Measurements from ENCODE around the gene GLE1.
"Not testable (repeated sequence)": the region's sequence is repeated elsewhere in the genome, so short reads cannot be mapped to it uniquely, and the experiment has no call there.

Gene GLE1

DNA sequence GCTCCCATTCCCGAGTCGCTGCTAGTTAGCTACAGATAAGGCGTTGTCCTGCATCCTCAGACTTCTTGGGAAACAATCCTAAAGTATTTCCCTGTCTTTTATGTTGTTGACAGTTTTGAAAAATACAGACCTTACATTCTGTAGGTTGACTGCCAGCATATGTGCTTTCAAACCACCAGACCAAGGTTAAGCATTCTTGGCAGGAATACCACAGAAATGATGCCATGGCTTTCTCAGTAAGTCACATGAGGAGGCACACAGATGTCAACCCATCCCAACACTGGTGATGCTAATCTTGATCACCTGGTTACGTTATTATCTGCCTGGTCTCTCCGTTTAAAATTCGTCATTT lies 871 bp downstream of the GLE1 start:
- ATAC-seq, result peak; percentile 18
- no peak for TF ChIP-seq CSRNP3 (CRISPR knock-in tag; IDR thresholded peaks at IDR 0.05)
- TF ChIP-seq ZNF565 (CRISPR knock-in tag; conservative IDR thresholded peaks at IDR 0.05; ENCODE audit: low read depth), result no peak
- TF ChIP-seq ZC3H10 (CRISPR knock-in tag; IDR thresholded peaks at IDR 0.05), result no peak
- TF ChIP-seq ZNF70 (CRISPR knock-in tag; IDR thresholded peaks at IDR 0.05), result no peak
- TF ChIP-seq ZFP3 (CRISPR knock-in tag; IDR thresholded peaks at IDR 0.05), result no peak
- TF ChIP-seq CSDC2 (CRISPR knock-in tag; IDR thresholded peaks at IDR 0.05), result no peak
- no peak for TF ChIP-seq ZFP30 (CRISPR knock-in tag; IDR thresholded peaks at IDR 0.05)
- TF ChIP-seq ISL1 (CRISPR knock-in tag; IDR thresholded peaks at IDR 0.05), result no peak
- no peak for TF ChIP-seq TOX (CRISPR knock-in tag; IDR thresholded peaks at IDR 0.05; ENCODE audit: borderline replicate concordance)
- TF ChIP-seq RARB (CRISPR knock-in tag; IDR thresholded peaks at IDR 0.05), result no peak
- TF ChIP-seq, protein P1, sequence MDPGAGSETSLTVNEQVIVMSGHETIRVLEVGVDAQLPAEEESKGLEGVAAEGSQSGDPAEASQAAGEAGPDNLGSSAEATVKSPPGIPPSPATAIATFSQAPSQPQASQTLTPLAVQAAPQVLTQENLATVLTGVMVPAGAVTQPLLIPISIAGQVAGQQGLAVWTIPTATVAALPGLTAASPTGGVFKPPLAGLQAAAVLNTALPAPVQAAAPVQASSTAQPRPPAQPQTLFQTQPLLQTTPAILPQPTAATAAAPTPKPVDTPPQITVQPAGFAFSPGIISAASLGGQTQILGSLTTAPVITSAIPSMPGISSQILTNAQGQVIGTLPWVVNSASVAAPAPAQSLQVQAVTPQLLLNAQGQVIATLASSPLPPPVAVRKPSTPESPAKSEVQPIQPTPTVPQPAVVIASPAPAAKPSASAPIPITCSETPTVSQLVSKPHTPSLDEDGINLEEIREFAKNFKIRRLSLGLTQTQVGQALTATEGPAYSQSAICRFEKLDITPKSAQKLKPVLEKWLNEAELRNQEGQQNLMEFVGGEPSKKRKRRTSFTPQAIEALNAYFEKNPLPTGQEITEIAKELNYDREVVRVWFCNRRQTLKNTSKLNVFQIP (CRISPR knock-in tag; IDR thresholded peaks at IDR 0.05; ENCODE audit: borderline replicate concordance, low read depth), result no peak
- no peak for TF ChIP-seq OSR1 (CRISPR knock-in tag; IDR thresholded peaks at IDR 0.05)
- TF ChIP-seq CREB5 (CRISPR knock-in tag; IDR thresholded peaks at IDR 0.05; ENCODE audit: low read depth), result no peak

DNA sequence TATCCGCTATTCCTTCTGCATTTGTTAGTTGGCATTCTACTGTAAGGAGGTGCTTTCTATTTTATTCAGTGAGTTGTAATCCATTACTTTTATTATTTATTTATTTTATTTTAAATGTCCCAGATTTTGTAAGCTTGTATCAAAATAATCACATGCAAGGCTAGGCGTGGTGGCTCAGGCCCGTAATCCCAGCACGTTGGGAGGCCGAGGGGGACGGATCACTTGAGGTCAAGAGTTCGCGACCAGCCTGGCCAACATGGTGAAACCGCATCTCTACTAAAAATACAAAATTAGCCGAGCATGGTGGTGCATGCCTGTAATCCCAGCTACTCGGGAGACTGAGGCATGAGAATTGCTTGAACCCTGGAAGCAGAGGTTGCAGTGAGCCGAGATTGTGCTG lies 1.4 kb downstream of the GLE1 start:
- not testable (repeated sequence) for ATAC-seq

DNA sequence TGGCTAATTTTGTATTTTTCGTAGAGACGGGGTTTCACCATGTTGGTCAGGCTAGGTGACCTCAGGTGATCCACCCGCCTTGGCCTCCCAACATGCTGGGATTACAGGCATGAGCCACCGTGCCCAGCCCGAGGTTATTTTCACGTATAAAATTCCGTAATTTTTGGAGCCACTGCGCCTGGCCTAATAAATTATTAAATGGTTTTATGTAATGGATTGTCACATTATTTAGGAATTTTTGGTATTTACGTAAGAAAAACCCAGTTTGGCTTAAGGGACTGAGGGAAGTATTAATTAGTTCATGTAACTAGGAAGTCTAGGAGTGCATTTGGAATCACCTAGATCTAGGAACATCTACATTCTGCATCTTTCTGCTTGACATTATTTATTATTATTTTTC lies 8.3 kb downstream of the GLE1 start:
- ATAC-seq, result no peak
- TF ChIP-seq TSHZ2 (CRISPR knock-in tag; IDR thresholded peaks at IDR 0.05), result no peak
- TF ChIP-seq ZNF70 (CRISPR knock-in tag; IDR thresholded peaks at IDR 0.05), result no peak

DNA sequence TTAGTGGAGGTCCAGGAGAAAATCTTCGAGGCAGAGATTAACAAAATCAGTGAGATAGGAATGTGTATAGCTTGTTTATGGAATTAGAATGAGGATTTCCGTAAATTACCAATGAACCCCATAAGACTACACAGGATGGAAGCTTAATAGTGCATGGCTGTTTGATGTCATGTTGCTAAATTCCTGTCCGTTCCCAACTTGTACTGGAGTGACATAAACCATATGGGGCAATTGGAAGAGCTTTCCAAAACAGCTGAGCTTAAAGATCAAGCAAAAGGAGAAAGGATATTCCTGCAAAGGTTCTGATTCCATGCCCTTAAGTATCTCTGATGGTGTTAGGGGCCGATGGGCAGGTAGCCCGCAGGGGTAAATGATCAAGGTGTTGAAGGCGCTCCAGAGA lies 17.4 kb downstream of the GLE1 start:
- ATAC-seq, result no peak
- no peak for TF ChIP-seq CSRNP3 (CRISPR knock-in tag; IDR thresholded peaks at IDR 0.05)
- TF ChIP-seq ARNTL (CRISPR knock-in tag; IDR thresholded peaks at IDR 0.05; ENCODE audit: borderline replicate concordance, low read depth), result no peak
- TF ChIP-seq ESRRG (CRISPR knock-in tag; IDR thresholded peaks at IDR 0.05), result no peak
- no peak for TF ChIP-seq CREB5 (CRISPR knock-in tag; IDR thresholded peaks at IDR 0.05; ENCODE audit: low read depth)
- no peak for TF ChIP-seq ISL1 (CRISPR knock-in tag; IDR thresholded peaks at IDR 0.05)
- TF ChIP-seq TSHZ2 (CRISPR knock-in tag; IDR thresholded peaks at IDR 0.05), result no peak
